ENCODE data around the gene MYO3A.

Gene MYO3A, protein sequence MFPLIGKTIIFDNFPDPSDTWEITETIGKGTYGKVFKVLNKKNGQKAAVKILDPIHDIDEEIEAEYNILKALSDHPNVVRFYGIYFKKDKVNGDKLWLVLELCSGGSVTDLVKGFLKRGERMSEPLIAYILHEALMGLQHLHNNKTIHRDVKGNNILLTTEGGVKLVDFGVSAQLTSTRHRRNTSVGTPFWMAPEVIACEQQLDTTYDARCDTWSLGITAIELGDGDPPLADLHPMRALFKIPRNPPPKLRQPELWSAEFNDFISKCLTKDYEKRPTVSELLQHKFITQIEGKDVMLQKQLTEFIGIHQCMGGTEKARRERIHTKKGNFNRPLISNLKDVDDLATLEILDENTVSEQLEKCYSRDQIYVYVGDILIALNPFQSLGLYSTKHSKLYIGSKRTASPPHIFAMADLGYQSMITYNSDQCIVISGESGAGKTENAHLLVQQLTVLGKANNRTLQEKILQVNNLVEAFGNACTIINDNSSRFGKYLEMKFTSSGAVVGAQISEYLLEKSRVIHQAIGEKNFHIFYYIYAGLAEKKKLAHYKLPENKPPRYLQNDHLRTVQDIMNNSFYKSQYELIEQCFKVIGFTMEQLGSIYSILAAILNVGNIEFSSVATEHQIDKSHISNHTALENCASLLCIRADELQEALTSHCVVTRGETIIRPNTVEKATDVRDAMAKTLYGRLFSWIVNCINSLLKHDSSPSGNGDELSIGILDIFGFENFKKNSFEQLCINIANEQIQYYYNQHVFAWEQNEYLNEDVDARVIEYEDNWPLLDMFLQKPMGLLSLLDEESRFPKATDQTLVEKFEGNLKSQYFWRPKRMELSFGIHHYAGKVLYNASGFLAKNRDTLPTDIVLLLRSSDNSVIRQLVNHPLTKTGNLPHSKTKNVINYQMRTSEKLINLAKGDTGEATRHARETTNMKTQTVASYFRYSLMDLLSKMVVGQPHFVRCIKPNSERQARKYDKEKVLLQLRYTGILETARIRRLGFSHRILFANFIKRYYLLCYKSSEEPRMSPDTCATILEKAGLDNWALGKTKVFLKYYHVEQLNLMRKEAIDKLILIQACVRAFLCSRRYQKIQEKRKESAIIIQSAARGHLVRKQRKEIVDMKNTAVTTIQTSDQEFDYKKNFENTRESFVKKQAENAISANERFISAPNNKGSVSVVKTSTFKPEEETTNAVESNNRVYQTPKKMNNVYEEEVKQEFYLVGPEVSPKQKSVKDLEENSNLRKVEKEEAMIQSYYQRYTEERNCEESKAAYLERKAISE (N-terminal part only)

DNA sequence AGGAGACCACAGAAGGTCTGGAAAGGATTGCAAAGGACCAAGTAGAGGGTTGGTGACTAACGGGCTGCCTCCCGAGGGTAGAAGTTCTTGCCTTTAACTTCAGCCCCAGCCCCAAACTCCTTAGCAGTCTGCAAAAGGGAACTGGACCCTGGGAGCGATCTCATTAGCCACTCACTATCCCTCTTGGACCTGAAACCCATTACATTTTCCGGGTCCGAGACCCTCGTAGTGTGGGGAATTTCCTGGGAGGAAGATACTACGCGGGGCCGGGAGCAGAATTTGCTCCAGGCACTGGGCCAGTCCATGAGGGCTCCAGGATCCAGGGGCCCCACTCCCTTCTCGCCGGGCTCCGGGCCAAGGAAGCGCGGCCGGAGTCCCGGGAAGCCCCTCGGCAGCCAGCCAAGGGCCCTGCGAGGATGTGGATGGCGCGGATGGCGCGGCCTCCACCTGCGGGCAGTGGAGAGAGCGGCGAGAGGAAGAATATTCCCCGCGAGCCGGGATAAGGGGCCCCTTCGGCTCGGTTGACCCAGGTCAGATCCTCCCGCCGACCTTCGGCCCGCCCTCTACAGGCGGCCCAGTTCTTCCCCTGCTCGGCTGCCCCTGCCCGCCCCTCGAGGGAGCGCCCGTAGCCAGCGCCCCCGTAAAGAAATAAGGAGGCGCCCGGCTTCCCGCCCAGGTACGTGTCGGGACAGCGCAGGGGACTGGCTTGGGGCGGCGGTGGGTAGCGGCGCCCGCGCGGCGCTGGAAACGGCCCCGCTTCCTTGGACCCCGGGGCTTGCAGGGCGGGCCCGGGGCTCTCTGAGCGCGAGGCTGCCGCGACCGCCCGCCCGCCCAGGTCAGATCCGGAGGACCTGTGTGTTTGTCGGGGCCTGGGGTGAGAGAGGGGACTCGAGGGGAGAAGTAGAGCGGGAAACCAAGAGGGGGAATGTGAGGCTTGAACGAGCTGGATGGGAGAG, at the start of gene MYO3A:
Gene MYO3A (plus strand): TSS at position 577 of the 956 bp plus-strand sequence. CDS start 17,882 bp downstream, outside the sequence.
- DNase-seq = peak in 1 of 2 experiments; percentile 15

DNA sequence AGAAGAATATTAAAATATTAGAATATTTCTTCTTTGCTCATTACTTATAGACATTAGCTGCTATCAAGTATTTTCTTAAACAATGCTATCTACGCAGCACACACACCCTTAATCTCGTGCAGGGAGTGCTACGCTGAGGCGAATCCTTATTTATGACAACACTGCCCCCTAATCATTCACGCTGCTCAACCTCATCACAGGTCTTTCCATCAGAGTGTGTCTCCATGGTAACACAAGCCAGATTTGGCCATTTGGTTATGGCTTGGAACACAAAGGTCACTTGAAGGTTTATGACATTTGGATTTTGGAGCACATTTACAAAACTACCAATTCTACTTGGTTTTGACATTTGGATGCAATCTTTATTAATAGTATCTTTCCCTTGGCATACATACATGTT, 45.4 kb upstream of the MYO3A start:
- no peak for DNase-seq

DNA sequence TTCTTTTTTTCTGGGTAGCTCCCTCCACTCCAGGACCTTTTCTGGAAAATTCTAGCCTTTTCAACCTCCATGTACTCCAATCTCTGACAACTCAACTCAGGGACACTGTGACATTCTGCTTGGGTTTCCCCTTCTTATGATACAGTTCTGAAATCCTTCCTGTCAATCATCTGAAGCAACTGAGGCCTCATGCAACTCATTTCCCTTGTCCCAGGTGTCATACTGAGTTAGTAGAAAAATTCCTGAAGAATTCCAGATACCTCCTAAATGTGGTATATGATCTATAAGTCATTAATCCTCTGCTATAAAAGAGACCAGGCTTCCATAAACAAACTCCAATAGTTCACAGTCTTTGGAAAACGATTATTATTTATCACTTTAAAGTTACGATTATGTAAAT, 43.0 kb upstream of the MYO3A start:
- DNase-seq = no peak

DNA sequence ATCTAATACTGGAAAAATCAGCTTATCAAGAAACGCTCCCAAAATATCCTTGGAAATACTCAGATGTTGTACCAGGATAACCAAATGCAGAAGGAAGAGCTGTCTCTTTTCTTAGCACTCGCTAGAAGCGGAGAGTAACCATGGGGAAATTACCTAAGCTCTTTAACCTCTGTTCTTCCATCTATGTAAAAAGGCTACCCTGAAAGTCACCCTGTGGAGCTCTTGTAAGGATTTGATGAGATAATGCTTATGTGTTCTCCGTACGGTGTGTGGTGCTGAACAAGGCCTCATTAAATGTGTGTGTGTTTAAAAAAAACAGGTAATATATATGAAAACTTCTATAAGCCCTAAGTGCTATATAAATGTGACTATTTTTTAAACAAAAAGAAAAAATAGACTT, 38.2 kb upstream of the MYO3A start:
- DNase-seq = no peak

DNA sequence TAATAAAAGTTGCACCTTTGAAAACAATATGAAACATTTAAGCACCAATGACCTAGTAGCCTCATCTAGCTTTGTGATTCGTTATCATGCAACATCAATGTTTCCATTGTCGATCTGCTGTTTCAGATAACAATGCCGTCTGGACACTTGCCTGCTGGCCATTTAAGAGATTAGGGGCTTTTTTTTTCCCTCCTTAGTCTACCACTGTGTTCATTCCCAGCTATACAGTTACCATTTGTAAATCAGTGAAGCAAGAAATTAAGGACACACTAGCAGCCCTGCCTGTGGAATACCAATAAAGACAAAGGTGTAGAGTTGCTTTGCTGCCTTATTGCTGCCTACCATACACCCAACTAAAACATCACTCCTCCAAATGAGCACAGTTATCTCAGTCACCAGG, 37.6 kb upstream of the MYO3A start:
- no peak for DNase-seq

DNA sequence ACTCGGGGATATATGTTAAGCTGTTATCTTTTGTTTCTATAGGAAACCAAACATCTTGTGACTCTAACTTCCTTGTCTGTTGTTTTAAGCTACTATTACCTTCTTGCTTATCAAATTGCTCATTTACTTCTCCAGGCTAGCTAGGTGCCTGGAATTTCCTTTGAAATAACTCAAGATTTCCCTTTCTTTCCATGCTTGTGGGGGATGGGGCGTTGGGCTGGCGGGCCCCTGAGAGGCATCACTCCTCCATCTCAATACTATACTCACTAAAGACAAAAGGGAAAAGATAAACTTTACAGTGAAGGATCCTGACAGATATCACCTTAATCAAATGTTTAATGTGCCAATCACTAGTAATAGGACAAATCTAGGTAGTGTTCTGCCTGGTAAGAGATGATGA, 34.7 kb upstream of the MYO3A start:
- no peak for DNase-seq

DNA sequence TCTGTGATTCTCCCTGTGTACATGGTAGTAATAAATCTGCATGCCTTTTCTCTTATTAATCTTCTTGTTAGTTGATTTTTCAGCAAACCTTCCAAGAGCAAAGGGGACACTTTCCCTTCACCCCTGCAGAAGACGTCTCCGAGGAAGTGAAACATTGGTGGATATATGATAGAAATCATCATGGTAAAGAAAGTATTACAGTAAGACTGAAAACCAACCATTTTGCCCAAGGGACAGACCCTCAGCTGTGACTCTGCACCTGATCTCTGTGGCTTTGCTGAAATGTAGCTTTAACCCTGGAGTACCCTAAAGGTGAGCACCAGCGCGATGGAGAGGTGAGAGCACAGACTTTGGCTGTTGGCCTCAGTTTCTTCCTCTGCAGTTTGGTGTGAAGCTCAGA, 32.8 kb upstream of the MYO3A start:
- DNase-seq = no peak

DNA sequence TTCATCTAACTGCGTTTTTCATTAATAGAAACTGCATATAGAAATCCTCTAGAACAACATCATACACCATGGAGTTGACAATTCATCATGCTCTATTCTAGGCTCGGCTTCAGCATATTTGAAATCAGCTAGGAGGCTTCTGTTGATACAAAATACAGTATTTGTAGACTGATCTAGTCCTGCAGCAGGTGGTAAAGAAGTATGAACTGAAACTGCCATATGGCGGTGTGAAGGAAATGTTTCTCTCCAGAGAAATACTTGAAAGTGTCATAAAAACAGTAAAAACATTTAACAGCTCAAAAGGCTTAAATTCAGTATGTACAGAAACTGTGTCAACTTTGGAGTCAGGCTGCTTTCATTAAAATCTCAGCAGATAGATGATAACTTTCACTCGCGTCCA, 32.0 kb upstream of the MYO3A start:
- DNase-seq = no peak

DNA sequence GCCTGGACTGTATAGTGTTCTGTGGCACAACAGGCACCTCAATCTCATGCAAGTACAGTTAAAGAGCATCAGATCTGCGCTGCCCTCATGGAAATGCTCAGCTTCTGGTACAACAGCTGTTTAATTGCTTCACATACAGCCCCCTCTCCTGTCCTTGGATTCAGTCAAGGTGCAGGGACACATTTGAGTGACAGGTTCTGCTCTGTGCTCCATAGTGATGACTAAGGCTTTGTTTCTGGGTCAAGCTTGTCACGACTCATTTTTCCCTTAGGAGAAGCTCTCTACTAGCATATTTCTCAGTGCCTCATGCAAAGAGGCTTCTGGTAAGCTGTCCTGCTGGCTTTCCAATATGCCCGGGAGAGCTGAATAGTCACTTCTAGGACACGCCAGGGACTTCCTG, 26.8 kb upstream of the MYO3A start:
- no peak for DNase-seq

DNA sequence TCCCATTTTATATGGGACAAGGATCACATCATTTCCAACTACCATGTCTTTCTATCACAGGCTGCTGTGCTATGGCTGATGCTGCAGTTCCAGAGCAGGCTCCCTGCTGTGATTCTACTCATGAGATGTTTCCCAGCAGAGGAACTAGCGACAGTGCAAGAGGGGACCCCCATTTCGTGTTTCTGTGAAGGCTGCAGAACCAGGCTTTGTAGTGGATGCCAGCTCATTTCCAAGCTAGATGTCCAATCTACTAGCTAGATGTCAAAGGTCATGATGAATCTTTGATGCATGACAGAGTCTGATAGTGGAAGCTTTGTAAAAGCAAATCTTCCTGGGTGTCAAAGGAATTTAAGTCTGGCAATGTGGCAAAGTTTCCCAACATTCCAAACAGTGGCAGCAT, 21.2 kb upstream of the MYO3A start:
- DNase-seq = no peak

DNA sequence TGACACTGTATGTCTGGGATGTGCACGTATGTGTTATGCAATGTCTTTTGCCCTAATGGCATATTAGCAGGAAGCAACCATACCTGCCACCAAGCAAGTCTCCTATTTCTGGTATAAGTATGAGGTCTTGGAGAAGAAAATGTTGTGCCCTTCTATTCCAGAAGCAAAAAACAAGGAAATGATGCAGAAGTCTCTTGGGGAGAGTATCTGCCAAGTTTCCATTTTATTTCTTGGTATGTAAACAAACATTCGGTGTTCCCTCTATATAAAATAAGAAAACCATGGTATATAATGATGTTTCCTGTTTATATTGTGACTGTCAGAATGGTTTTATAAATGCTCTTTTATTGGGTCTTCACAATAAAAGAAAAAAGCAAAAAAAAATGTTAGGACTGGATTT, 19.3 kb upstream of the MYO3A start:
- no peak for DNase-seq

DNA sequence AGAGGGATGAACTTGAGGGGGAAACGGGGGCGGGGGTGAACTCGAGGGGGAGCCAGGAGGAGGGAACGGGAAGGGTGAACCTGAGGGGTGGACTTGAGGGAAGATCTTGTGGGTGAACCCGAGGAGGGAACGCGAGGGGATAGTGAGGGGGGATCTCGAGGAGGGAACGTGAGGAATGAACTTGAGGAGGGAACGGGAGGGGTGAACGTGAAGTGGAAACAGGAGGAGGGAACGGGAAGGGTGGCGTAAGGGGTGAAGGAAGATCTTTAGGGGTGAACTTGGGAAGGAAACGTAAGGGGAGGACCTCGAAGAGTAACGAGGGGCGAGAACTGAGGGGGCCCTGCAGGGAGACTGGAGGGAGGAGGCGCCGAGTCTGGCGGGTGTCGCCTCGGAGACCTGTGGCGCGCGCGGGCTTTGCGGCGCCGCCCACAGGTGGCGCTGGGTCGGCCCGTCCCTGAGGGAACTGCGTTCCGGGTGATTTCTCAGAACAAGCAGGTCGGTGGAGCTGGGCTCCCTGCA, 651 bp downstream of the MYO3A start:
- DNase-seq = peak; percentile 29 to 54

DNA sequence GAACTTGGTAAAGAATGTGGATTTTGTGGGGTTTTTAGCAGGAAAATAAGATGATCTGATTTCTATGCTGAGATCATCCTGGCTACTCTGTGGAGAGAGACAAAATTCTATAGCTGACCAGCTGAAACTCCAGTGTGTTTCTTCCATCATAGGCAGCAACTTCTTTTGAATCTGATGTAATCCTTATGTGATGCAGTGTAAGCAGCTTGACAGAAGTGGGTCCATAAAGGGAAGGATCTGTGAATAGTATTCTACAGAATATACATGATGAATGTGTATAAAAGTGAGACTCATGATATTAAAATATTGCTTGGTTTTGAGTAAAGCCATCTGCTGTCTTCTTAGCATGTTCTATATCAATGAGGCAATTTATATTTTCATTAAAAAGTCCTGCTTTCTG, 4.4 kb downstream of the MYO3A start:
- DNase-seq = no peak

DNA sequence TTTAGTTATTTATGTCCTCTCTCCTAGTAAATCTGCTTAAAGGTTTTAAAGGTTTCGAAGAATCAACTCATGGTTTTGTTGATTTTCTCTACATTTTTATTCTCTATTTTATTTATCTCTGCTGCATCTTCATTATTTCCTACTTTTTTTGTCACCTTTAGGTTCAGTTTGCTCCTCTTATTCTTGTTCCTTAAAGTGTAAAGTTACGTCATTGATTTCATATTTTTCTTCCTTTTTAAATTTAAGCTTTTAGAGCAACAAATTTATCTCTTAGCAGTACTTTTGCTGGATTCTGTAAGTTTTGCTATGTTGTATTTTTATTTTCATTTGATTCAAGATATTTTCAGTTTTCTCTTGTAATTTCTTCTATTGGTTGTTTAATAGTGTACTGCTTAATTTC, 10.7 kb downstream of the MYO3A start:
- DNase-seq = no peak

DNA sequence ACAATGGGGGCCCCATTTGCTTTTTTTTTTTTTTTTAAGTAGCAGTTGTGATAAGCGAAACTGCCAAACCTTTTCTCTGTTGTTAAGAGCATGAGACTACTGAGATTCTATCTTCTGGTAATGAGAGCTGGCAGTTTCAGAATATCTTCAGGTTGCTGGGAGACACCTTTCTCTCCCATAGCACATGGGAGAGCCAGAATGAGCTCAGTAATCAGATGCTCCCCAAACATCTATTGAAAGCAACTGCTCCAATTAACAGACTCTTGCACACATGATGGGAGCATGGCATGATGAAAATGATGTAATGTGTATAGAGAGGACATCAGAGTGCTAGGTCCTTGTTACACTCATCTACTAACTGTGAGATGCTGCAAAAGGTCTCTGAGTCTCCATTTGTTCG, 18.8 kb downstream of the MYO3A start:
- DNase-seq = no peak

DNA sequence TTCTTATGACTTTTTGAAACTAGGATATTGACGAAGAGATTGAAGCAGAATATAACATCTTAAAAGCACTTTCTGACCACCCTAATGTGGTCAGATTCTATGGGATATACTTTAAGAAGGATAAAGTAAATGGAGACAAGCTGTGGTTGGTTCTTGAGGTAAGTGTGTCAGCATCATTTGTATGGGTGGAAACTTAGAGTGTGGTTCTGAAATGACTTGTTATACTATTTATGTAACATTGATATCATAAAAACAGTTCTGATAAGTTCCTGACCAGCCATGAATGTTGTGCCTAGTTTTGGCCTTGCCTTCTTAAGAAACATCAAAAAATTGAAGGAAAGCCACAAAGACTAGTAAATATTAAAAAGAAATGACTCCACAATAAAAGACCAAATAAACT, 20.8 kb downstream of the MYO3A start:
- no peak for DNase-seq

DNA sequence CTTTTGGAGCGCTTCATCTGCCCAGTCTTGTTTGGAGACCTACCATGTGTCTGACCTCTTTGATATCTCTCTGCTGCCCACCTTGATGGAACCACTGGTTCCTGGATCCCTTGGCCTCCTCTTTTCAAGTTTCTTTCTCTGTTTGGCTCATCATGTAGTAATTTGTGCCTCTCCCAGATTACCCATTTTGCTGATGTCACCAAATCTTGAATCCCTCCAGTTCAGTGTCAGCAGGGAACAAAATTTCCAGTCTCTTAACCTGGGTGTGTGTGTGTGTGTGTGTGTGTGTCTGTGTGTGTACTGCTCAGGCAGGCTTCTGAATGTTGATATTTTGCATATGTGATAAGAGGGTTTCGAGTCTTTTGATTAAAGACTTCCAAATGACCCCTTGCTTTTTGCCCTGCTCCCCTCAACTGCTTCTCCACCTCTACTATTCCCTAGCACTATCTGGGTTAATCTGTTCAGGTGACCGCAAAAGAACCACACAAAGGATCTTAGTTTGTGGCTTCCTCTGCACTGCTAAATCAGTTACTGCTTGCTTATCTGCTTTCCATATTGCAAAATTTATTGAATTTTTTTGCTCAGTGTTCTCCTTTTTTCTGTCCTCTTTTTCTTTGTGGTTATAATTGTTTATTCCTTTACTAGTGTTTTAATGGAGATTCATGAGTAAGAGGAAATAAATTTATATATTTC, 25.7 kb downstream of the MYO3A start:
- DNase-seq = no peak

DNA sequence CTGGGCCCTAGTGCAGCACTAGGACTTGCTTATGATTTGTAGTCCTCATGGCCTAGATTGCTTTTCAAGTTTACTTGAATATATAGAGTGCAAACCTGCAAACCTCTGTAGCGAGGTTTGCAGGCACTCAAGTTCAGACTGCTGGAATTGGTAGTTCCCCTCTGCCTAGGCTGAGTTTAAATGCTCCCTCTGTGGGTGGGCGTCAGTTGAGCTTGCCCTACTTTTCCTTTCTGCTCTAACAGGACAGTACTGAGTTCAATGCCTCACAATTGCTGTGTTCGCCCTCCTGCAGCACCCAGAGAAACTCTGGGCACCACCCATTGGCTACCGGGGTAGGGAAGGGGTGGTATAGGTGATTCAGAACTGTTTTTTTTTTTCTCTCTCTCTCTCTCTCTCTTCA, 31.6 kb downstream of the MYO3A start:
- no peak for DNase-seq

DNA sequence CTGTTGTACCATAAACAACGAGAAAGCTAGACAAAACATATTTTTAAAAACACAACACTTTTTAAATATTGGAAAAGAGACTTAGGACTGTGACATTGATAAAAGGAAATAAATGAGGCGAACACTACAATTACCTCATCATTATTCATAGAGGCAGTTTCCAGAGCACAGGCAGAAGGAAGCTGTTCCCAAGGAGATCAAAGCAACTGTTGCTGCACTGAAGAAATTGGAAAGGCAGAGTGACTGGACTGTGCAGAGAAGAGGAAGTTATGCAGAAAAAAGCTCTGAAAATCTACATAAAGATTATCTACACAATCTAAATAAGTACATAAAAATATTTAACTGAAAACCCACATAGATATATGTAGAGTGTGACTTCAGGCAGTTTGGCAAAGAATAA, 32.8 kb downstream of the MYO3A start:
- DNase-seq = no peak

DNA sequence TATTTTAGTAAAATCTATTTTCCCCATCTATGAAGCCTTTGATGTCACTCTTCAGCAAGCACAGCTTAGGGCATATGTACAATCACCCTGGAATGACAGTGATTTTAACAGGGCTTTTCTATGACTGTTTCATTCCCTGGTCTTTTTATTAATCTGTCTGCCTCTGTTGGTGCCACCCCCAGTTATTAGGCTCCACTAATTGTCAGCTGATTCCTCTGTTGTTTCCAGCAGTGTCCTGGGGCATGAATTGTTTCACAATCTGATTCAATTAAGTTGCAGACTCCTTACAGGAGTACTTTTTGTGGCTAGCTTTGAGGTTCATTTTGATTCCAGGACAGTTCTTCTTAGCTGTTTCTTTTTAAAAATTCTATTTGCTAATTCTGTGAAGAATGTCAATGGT, 38.6 kb downstream of the MYO3A start:
- no peak for DNase-seq

DNA sequence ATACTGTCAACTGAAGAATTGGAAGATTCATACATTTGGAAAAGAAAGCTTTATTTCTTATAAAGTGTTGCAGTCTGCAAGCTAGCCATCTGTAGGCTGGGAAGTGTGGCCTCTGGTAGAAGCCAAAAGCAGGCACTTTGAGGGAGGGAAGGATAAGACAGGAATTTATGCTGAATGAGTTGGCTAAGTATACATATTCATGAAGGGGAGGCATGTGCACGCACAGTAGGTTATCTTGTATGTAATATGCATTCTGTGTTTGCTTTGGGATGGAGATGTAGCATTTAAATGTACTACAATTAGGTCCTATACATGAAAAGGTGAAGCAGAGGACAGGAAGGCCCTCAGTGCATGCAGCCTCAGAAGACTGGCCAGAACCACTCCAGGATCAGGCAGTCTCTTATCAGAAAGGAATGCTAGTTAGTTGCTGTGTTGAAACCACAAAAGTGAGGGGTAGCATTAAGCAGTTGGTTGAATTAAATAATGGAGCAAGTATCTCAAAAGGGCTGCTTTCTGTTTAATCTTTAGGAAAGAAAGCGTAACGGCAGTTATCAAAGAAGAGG, 40.9 kb downstream of the MYO3A start:
- no peak for DNase-seq
